K562 (cell line): ENCODE data around the gene ABCC10. TPM values are rescaled to one million over a fixed set of nuclear protein-coding genes. Genes with fewer than 3 reads are reported as not detected.
A peak's percentile ranks its signal among the peaks of the same experiment; 100 is the strongest.

ENCODE experiments used
- CREM ChIP-seq: IDR thresholded peaks from 2 replicates; pipeline ENCODE4 v1.6.1; 2014; ENCODE audit warnings: antibody characterized with exemption, low read depth
- FOXK2 ChIP-seq, 2 experiments: fragments of 450-650 bp; IDR thresholded peaks in 1 of 2; conservative IDR thresholded peaks in 1 of 2; 2 replicates each; pipeline ENCODE4 v1.6.1; 2016; ENCODE audit warnings: low read depth in 2 of 2, mild to moderate bottlenecking in 1 of 2
- IRF1 ChIP-seq: sonication (generic); formaldehyde crosslinking; IDR thresholded peaks from 2 replicates; pipeline ENCODE4 v1.8.0; 2022; ENCODE audit warnings: missing genetic modification reagents, mild to moderate bottlenecking, borderline replicate concordance
- SMARCC2 ChIP-seq: fragments of 450-650 bp; IDR thresholded peaks from 2 replicates; pipeline ENCODE4 v1.6.1; 2017; ENCODE audit warnings: antibody characterized with exemption, moderate library complexity, mild to moderate bottlenecking, low read depth
- TARDBP ChIP-seq: fragments of 450-650 bp; IDR thresholded peaks from 2 replicates; pipeline ENCODE4 v1.6.1; 2016
- ZBED1 ChIP-seq: IDR thresholded peaks from 2 replicates; pipeline ENCODE4 v1.6.1; 2014
- ZNF263 ChIP-seq: sonication (generic); formaldehyde crosslinking; IDR thresholded peaks from 2 replicates; pipeline ENCODE4 v1.8.0; 2022; ENCODE audit warnings: mild to moderate bottlenecking, missing genetic modification reagents, borderline replicate concordance
- ZNF589 ChIP-seq: fragments of 200-800 bp; sonication (Bioruptor generic); IDR thresholded peaks from 2 replicates; pipeline ENCODE4 v1.6.1; 2016; ENCODE audit warnings: low read depth, missing genetic modification characterization, missing compliant biosample characterization
- ZNF764 ChIP-seq: fragments of 250-450 bp; sonication (Bioruptor Pico); IDR thresholded peaks from 2 replicates; pipeline ENCODE4 v1.4.0; 2020; ENCODE audit warnings: low read depth, mild to moderate bottlenecking, moderate library complexity
- polyA plus RNA-seq, 8 experiments: library from polyadenylated mRNA; depleted of rRNA in 4 of 8; stranded (reverse) in 5 of 8; unstranded in 3 of 8; fragments of >200 nt; fragmentation: Nextera tagmentation in 2 of 8; fragmentation: Illumina TruSeq in 1 of 8; extraction: Ambion mirVana in 2 of 8; extraction: Trizol in 1 of 8; gene quantifications; 2 replicates each; pipeline versions ENCODE4 v1.2.1 to v1.2.3, GENCODE V29; 2011 to 2014; ENCODE audit warnings: inconsistent platforms in 1 of 8, missing spikeins in 1 of 8
- total RNA-seq, 7 experiments: library from RNA; depleted of rRNA in 6 of 7; stranded (reverse); fragments of >200 nt in 6 of 7; fragmentation: Illumina TruSeq in 2 of 7; extraction: Trizol in 2 of 7; gene quantifications; 2 replicates each; pipeline versions ENCODE4 v1.2.1 to v1.2.3, GENCODE V29; 2011 to 2021; ENCODE audit warnings: low replicate concordance in 1 of 7
- TF ChIP-seq, protein P1 (sequence below), 2 experiments: fragments of 450-650 bp; formaldehyde crosslinking in 1 of 2; IDR thresholded peaks; 2 replicates each; pipeline versions ENCODE4 v1.4.0 to v1.6.1; 2014 to 2020; ENCODE audit warnings: mild to moderate bottlenecking in 2 of 2, borderline replicate concordance in 1 of 2, low read depth in 1 of 2
- TF ChIP-seq, protein P2 (sequence below): fragments of 250-450 bp; sonication (Bioruptor Pico); IDR thresholded peaks from 2 replicates; pipeline ENCODE4 v1.4.0; 2020; ENCODE audit warnings: mild to moderate bottlenecking, moderate library complexity

Gene ABCC10
- total and polyA plus RNA-seq, 9 of the 15 experiments (the other 6 are each of a cell fraction or from before 2014, with no cell fraction given): 2.4 to 29.1 (median 13.7) TPM

- TF ChIP-seq, protein P1, sequence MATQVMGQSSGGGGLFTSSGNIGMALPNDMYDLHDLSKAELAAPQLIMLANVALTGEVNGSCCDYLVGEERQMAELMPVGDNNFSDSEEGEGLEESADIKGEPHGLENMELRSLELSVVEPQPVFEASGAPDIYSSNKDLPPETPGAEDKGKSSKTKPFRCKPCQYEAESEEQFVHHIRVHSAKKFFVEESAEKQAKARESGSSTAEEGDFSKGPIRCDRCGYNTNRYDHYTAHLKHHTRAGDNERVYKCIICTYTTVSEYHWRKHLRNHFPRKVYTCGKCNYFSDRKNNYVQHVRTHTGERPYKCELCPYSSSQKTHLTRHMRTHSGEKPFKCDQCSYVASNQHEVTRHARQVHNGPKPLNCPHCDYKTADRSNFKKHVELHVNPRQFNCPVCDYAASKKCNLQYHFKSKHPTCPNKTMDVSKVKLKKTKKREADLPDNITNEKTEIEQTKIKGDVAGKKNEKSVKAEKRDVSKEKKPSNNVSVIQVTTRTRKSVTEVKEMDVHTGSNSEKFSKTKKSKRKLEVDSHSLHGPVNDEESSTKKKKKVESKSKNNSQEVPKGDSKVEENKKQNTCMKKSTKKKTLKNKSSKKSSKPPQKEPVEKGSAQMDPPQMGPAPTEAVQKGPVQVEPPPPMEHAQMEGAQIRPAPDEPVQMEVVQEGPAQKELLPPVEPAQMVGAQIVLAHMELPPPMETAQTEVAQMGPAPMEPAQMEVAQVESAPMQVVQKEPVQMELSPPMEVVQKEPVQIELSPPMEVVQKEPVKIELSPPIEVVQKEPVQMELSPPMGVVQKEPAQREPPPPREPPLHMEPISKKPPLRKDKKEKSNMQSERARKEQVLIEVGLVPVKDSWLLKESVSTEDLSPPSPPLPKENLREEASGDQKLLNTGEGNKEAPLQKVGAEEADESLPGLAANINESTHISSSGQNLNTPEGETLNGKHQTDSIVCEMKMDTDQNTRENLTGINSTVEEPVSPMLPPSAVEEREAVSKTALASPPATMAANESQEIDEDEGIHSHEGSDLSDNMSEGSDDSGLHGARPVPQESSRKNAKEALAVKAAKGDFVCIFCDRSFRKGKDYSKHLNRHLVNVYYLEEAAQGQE (IDR thresholded peaks at IDR 0.05; ENCODE audit: borderline replicate concordance): no peak
- TF ChIP-seq, protein P1 (CRISPR knock-in tag; IDR thresholded peaks at IDR 0.05; ENCODE audit: low read depth): no peak
- peak; percentile 35; the same call in 1 of the 2 replicates for TF ChIP-seq CREM
- peak; percentile 51; the same call in 1 of the 2 replicates for TF ChIP-seq ZNF589 (CRISPR knock-in tag)
- peak; percentile 15 to 42; a peak in 1 of 4 replicates for TF ChIP-seq FOXK2 (conservative IDR thresholded peaks at IDR 0.05 in 1 of 2, IDR thresholded peaks at IDR 0.05 in 1 of 2; ENCODE audit: low read depth in 2 of 2)
- no peak for TF ChIP-seq ZNF764 (CRISPR knock-in tag)
- peak; percentile 63; the same call in 1 of the 2 replicates for TF ChIP-seq TARDBP
- TF ChIP-seq IRF1 (CRISPR knock-in tag): no peak
- TF ChIP-seq ZNF263 (CRISPR knock-in tag): no peak
- TF ChIP-seq SMARCC2: no peak
- TF ChIP-seq ZBED1: 0 out of 2 replicates have a peak, but pooled peaks have one; percentile 47
- TF ChIP-seq, protein P2, sequence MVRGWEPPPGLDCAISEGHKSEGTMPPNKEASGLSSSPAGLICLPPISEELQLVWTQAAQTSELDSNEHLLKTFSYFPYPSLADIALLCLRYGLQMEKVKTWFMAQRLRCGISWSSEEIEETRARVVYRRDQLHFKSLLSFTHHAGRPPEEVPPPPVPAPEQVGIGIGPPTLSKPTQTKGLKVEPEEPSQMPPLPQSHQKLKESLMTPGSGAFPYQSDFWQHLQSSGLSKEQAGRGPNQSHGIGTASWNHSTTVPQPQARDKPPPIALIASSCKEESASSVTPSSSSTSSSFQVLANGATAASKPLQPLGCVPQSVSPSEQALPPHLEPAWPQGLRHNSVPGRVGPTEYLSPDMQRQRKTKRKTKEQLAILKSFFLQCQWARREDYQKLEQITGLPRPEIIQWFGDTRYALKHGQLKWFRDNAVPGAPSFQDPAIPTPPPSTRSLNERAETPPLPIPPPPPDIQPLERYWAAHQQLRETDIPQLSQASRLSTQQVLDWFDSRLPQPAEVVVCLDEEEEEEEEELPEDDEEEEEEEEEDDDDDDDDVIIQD (CRISPR knock-in tag): no peak
Observed at GRCh38 chr6:43391440-43392031, 35.8 kb upstream of the ABCC10 start (continued).
